Stimulated activated CD8-positive, alpha-beta memory T cell treated with anti-CD3 and anti-CD28 coated beads, Interleukin-7, amount 100 ng/mL, for 24 hours (primary cell): ENCODE data around the gene MAMDC2.
A peak's percentile ranks its signal among the peaks of the same experiment; 100 is the strongest.

Experiments
- DNase-seq: peaks from one replicate; pipeline ENCODE4 v3.0.0-alpha.2; 2020; ENCODE audit warnings: low read depth

Gene MAMDC2

GRCh38 chr9:70108181-70108580 lies 64.5 kb downstream of the MAMDC2 start:
- DNase-seq: no peak

GRCh38 chr9:70110194-70111041 lies 66.8 kb downstream of the MAMDC2 start:
- no peak for DNase-seq

- peak; percentile 30 for DNase-seq
Observed at GRCh38 chr9:70111042-70111602, 67.5 kb downstream of the MAMDC2 start.

GRCh38 chr9:70111641-70112236 lies 68.1 kb downstream of the MAMDC2 start:
- DNase-seq: no peak

- DNase-seq: no peak
Observed at GRCh38 chr9:70112981-70113380, 69.3 kb downstream of the MAMDC2 start.

- DNase-seq: no peak
Observed at GRCh38 chr9:70113403-70114022, 69.9 kb downstream of the MAMDC2 start.

- no peak for DNase-seq
Observed at GRCh38 chr9:70114898-70115297, 71.2 kb downstream of the MAMDC2 start.

GRCh38 chr9:70117835-70118319 lies 74.2 kb downstream of the MAMDC2 start:
- DNase-seq: no peak

GRCh38 chr9:70119786-70120185 lies 76.1 kb downstream of the MAMDC2 start:
- DNase-seq: no peak

- no peak for DNase-seq
Observed at GRCh38 chr9:70120834-70121510, 77.3 kb downstream of the MAMDC2 start.

GRCh38 chr9:70121818-70122436 lies 78.3 kb downstream of the MAMDC2 start:
- no peak for DNase-seq

GRCh38 chr9:70123695-70124094 lies 80.0 kb downstream of the MAMDC2 start:
- no peak for DNase-seq

- no peak for DNase-seq
Observed at GRCh38 chr9:70125621-70126263, 82.1 kb downstream of the MAMDC2 start.

- no peak for DNase-seq
Observed at GRCh38 chr9:70127036-70127435, 83.4 kb downstream of the MAMDC2 start.

GRCh38 chr9:70127540-70128416 lies 84.1 kb downstream of the MAMDC2 start:
- no peak for DNase-seq

GRCh38 chr9:70130266-70130665 lies 86.6 kb downstream of the MAMDC2 start:
- DNase-seq: no peak

- DNase-seq: no peak
Observed at GRCh38 chr9:70131296-70131695, 87.6 kb downstream of the MAMDC2 start.

GRCh38 chr9:70133253-70134208 lies 89.9 kb downstream of the MAMDC2 start:
- no peak for DNase-seq

GRCh38 chr9:70134360-70134759 lies 90.7 kb downstream of the MAMDC2 start:
- DNase-seq: no peak
